PFSK-1 (cell line): ENCODE measurements around the gene TNNT3.

Source experiments
- FOXP2 ChIP-seq: optimal IDR thresholded peaks from 2 replicates; pipeline ENCODE3; 2011; ENCODE audit warnings: borderline replicate concordance, control low read depth, inconsistent platforms; ENCODE audit not compliant: insufficient read depth; ENCODE audit errors: extremely low read length, extremely low read depth
- POLR2AphosphoS5 ChIP-seq: IDR thresholded peaks from 2 replicates; pipeline ENCODE4 v1.6.1; 2012; ENCODE audit warnings: low read depth, mild to moderate bottlenecking, control low read depth, low read length, moderate library complexity
- REST ChIP-seq, 2 experiments: IDR thresholded peaks; 2 replicates each; pipeline versions ENCODE4 v1.6.1 to v1.8.0; 2011 to 2012; ENCODE audit warnings: low read depth in 2 of 2, low read length in 2 of 2, control low read depth in 1 of 2, inconsistent platforms in 1 of 2, mild to moderate bottlenecking in 1 of 2, moderate library complexity in 1 of 2; ENCODE audit not compliant: insufficient read depth in 1 of 2
- SIN3A ChIP-seq: IDR thresholded peaks from 2 replicates; pipeline ENCODE4 v1.6.1; 2012; ENCODE audit warnings: mild to moderate bottlenecking, low read length, moderate library complexity, borderline replicate concordance; ENCODE audit not compliant: insufficient read depth
- TAF1 ChIP-seq: IDR thresholded peaks from 2 replicates; pipeline ENCODE4 v1.6.1; 2012; ENCODE audit warnings: low read length, control low read depth, borderline replicate concordance; ENCODE audit not compliant: insufficient read depth

The TNNT3 gene

GRCh38 chr11:1979607-1980006 lies 60.1 kb downstream of the TNNT3 start:
- TF ChIP-seq POLR2AphosphoS5, result no peak

GRCh38 chr11:1982873-1983600 lies 63.5 kb downstream of the TNNT3 start:
- no peak for TF ChIP-seq POLR2AphosphoS5
- TF ChIP-seq SIN3A, result no peak
- no peak for TF ChIP-seq TAF1
- no peak for TF ChIP-seq REST (IDR thresholded peaks at IDR 0.05; ENCODE audit: insufficient read depth in 1 of 2, low read depth in 2 of 2, low read length in 2 of 2)
- TF ChIP-seq FOXP2, result no peak

- TF ChIP-seq POLR2AphosphoS5 (no peak), REST (IDR thresholded peaks at IDR 0.05; ENCODE audit: insufficient read depth in 1 of 2, low read depth in 2 of 2, low read length in 2 of 2) (no peak), FOXP2 (no peak), SIN3A (no peak), TAF1 (no peak)
Measured at GRCh38 chr11:1983601-1983961, 64.1 kb downstream of the TNNT3 start.

GRCh38 chr11:1987024-1987423 lies 67.5 kb downstream of the TNNT3 start:
- TF ChIP-seq SIN3A, result no peak
- no peak for TF ChIP-seq TAF1
- TF ChIP-seq REST (IDR thresholded peaks at IDR 0.05; ENCODE audit: insufficient read depth in 1 of 2, low read depth in 2 of 2, low read length in 2 of 2), result no peak
- TF ChIP-seq FOXP2, result no peak
- no peak for TF ChIP-seq POLR2AphosphoS5

- TF ChIP-seq POLR2AphosphoS5, result no peak
- TF ChIP-seq TAF1, result no peak
- no peak for TF ChIP-seq REST (IDR thresholded peaks at IDR 0.05; ENCODE audit: insufficient read depth in 1 of 2, low read depth in 2 of 2, low read length in 2 of 2)
- TF ChIP-seq FOXP2, result no peak
- TF ChIP-seq SIN3A, result no peak
Measured at GRCh38 chr11:1988174-1988573, 68.7 kb downstream of the TNNT3 start.
